Stimulated activated CD8-positive, alpha-beta memory T cell treated with anti-CD3 and anti-CD28 coated beads, Interleukin-15, amount 100 ng/mL, for 48 hours (primary cell): ENCODE data around the gene ABCA5.
"Not testable (repeated sequence)": the region's sequence is repeated elsewhere in the genome, so short reads cannot be mapped to it uniquely, and the experiment has no call there.

Source experiments
- DNase-seq, 2 donors: peaks; one replicate each; pipeline ENCODE4 v3.0.0-alpha.2; 2020; ENCODE audit warnings: low read depth in 2 of 2

Gene ABCA5

DNA sequence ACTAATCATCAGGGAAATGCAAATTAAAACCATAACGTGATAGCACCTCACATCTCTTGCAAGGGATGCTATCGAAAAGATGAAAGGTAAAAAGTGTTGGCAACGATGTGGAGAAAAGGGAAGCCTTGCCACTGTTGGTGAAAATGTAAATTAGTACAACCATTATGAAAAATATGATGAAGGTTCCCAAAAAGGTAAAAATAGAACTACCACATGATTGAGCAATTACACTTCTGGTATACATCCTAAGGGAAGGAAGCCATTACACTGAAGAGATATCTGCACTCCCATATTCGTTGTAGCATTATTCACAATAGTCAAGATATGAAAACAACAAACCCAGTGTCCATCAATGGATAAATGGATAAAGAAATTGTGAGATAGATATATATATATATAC is 119.8 kb downstream of the ABCA5 start:
- DNase-seq, result no peak

- no peak for DNase-seq
Measured at GRCh38 chr17:69198238-69198637, 128.7 kb downstream of the ABCA5 start.

DNA sequence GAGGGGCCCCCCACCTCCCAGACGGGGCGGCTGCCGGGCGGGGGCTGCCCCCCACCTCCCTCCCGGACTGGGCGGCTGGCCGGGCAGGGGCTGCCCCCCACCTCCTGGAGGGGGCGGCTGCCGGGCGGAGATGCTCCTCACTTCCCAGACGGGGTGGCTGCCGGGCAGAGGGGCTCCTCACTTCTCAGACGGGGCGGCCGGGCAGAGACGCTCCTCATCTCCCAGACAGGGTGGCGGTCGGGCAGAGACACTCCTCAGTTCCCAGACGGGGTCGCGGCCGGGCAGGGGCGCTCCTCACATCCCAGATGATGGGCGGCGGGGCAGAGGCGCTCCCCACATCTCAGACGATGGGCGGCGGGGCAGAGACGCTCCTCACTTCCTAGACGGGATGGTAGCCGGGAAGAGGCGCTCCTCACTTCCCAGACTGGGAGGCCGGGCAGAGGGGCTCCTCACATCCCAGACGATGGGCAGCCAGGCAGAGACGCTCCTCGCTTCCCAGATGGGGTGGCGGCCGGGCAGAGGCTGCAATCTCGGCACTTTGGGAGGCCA is 130.8 kb downstream of the ABCA5 start:
- not testable (repeated sequence) for DNase-seq
